GM23248 (cell line): ENCODE results near the gene COX6B2. TPM values are rescaled to one million over a fixed set of nuclear protein-coding genes. Genes with fewer than 3 reads are reported as not detected.

ENCODE experiments used
- DNase-seq: peaks from one replicate; pipeline ENCODE4 v3.0.0-alpha.2; 2015
- H2AFZ ChIP-seq: fragments of 200-600 bp; sonication (generic); 2 replicates; pipeline ENCODE4 v1.6.1; 2016; ENCODE audit warnings: antibody characterized with exemption
- H3F3A ChIP-seq: fragments of 200-600 bp; sonication (generic); 2 replicates; pipeline ENCODE4 v1.6.1; 2016; ENCODE audit warnings: mild to moderate bottlenecking, antibody characterized with exemption, mixed run types; ENCODE audit not compliant: insufficient read depth
- H3K27ac ChIP-seq: fragments of 200-600 bp; sonication (generic); 2 replicates; pipeline ENCODE4 v1.5.1; 2016; ENCODE audit warnings: mild to moderate bottlenecking
- H3K27me3 ChIP-seq: fragments of 200-600 bp; sonication (generic); replicated peaks from 2 replicates; pipeline ENCODE4 v1.6.1; 2016; ENCODE audit warnings: mild to moderate bottlenecking; ENCODE audit not compliant: insufficient read depth
- H3K36me3 ChIP-seq: fragments of 200-600 bp; sonication (generic); 2 replicates; pipeline ENCODE4 v1.6.1; 2016; ENCODE audit warnings: low read depth, mild to moderate bottlenecking
- H3K4me1 ChIP-seq: fragments of 200-600 bp; sonication (generic); 2 replicates; pipeline ENCODE4 v1.6.1; 2016; ENCODE audit warnings: mild to moderate bottlenecking; ENCODE audit not compliant: insufficient read depth
- H3K4me2 ChIP-seq: fragments of 200-600 bp; sonication (generic); one replicate; pipeline ENCODE4 v1.6.1; 2016; ENCODE audit warnings: mild to moderate bottlenecking; ENCODE audit not compliant: unreplicated experiment
- H3K4me3 ChIP-seq: fragments of 200-600 bp; sonication (generic); 2 replicates; pipeline ENCODE4 v1.5.1; 2016; ENCODE audit warnings: mild to moderate bottlenecking
- H3K79me2 ChIP-seq: fragments of 200-600 bp; sonication (generic); 2 replicates; pipeline ENCODE4 v1.6.1; 2016; ENCODE audit warnings: mild to moderate bottlenecking; ENCODE audit not compliant: insufficient read depth
- H3K9ac ChIP-seq: fragments of 200-600 bp; sonication (generic); 2 replicates; pipeline ENCODE4 v1.6.1; 2016; ENCODE audit warnings: mild to moderate bottlenecking
- H3K9me2 ChIP-seq: fragments of 200-600 bp; sonication (generic); 2 replicates; pipeline ENCODE4 v1.6.1; 2016; ENCODE audit warnings: mixed run types, mild to moderate bottlenecking, moderate library complexity; ENCODE audit not compliant: insufficient read depth
- H3K9me3 ChIP-seq: fragments of 200-600 bp; sonication (generic); one replicate; pipeline ENCODE4 v1.6.1; 2017; ENCODE audit warnings: low read depth
- H4K20me1 ChIP-seq: fragments of 200-600 bp; sonication (generic); 2 replicates; pipeline ENCODE4 v1.6.0; 2016; ENCODE audit not compliant: insufficient read depth
- EZH2 ChIP-seq: fragments of 200-600 bp; sonication (generic); IDR thresholded peaks from 2 replicates; pipeline ENCODE4 v1.6.1; 2018; ENCODE audit warnings: antibody characterized with exemption, mild to moderate bottlenecking; ENCODE audit not compliant: insufficient read depth, poor library complexity, severe bottlenecking
- EZH2phosphoT487 ChIP-seq: fragments of 200-600 bp; sonication (generic); IDR thresholded peaks from 2 replicates; pipeline ENCODE4 v1.6.1; 2018; ENCODE audit warnings: antibody characterized with exemption, moderate library complexity, mild to moderate bottlenecking, low read depth; ENCODE audit not compliant: insufficient read depth
- WGBS, 2 experiments: methylation state at CpG; one replicate each; pipeline ENCODE4 v1.1.6; 2015 to 2017; ENCODE audit warnings: low lambda C conversion rate in 2 of 2, low coverage in 1 of 2; ENCODE audit errors: missing lambda C conversion rate in 2 of 2; 5-methylcytosine and 5-hydroxymethylcytosine counted together
- in situ Hi-C: fragments of 300-500 bp; cut with MboI; formaldehyde crosslinking; loops from 2 replicates; pipeline ENCODE4 v1.15.0; 2020
- polyA plus RNA-seq: library from polyadenylated mRNA; unstranded; fragments of >200 nt; fragmentation: Nextera tagmentation; extraction: Ambion mirVana; gene quantifications from 2 replicates; pipeline ENCODE4 v1.2.1, GENCODE V29; 2016
- total RNA-seq: library from RNA; depleted of rRNA; stranded (reverse); fragments of >200 nt; shearing (Covaris generic); gene quantifications from 2 replicates; pipeline ENCODE4 v1.2.3, GENCODE V29; 2014

COX6B2 gene
- total and polyA plus RNA-seq, 2 experiments from 2014 or later, result not detected

DNA sequence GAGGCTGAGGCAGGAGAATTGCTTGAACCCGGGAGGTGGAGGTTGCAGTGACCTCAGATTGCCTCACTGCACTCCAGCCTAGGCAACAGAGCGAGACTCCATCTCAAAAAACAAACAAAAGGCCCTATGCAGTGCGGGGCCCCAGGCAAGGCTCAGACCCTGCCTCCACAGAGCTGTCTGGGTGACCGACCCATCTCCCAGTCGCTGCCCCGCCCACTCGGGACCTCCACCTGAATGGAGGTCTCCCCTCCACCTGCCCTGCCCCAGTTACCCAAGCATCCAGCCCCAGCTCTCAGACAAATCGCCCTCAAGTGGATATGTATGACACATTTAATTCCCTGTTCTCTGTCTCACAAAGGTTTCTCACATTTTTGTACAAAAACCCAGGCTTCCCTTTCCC is 10.7 kb upstream of the COX6B2 start:
- WGBS, 2 experiments, result 92% methylated on average over 8 of the region's 8 CpGs
- in situ Hi-C loops, result no loop called here

DNA sequence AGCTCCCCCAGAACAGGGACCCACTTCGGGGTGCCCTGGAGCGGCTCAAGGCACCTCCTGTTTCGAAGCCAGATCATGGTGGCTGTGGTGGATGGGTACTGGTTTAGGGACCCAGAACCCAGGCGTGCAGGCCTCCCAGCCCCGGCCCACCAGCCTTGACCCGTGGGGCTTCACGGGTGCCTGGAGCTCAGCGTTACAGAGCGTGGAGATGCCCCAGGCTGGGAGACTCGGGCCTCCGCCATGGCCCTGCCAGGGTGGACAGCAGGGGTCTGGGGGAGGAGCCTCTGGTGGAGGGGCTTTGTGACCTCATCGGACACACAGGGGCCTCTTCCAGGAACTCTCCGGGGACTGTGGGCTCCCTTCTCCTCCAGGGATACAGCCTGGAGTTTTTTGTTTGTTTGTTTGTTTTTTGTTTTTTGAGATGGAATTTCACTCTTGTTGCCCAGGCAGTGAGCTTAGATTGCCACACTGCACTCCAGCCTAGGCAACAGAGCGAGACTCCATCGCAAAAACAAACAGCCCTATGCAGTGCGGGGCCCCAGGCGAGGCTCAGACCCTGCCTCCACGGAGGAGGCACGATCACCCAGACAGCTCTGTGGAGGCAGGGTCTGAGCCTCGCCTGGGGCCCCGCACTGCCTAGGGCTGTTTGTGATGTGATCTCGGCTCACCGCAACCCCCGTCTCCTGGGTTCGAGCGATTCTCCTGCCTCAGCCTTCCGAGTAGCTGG is 8.6 kb upstream of the COX6B2 start, which contains the start of gene GARIN5B:
Gene GARIN5B (minus strand): TSS at position 271 of the 727 bp plus-strand sequence. CDS start 194 bp downstream, at position 77.
- no peaks in the 10 kb centered on the region for H3K27me3 ChIP-seq
- H3K27ac ChIP-seq, result no peak within 1 kb of the TSS
- peaks cover 23% of the 10 kb centered on the region for H3F3A ChIP-seq
- no peaks in the 10 kb centered on the region for H4K20me1 ChIP-seq
- H3K79me2 ChIP-seq, result no peaks in the 10 kb centered on the region; the same call in 1 of the 2 replicates
- H3K9ac ChIP-seq, result no peak within 1 kb of the TSS
- no peak within 1 kb of the TSS for H2AFZ ChIP-seq
- no peak within 1 kb of the TSS for H3K4me2 ChIP-seq
- H3K4me3 ChIP-seq, result no peak within 1 kb of the TSS
- in situ Hi-C loops, result no loop called here
- no peaks in the 10 kb centered on the region; the same call in 1 of the 2 replicates for H3K36me3 ChIP-seq
- 73 to 74% methylated on average over 26 to 27 of the region's 27 CpGs for WGBS, 2 experiments
- no peak for TF ChIP-seq EZH2phosphoT487
- TF ChIP-seq EZH2, result no peak
- H3K4me1 ChIP-seq, result no peaks in the 10 kb centered on the region
- no peak for DNase-seq
- H3K9me3 ChIP-seq, result no peaks in the 10 kb centered on the region
- no peaks in the 10 kb centered on the region for H3K9me2 ChIP-seq

More for the DNA sequence above, 10.7 kb upstream of the COX6B2 start:
- H3K4me1 ChIP-seq, result no peaks in the 10 kb centered on the region
- no peaks in the 10 kb centered on the region for H3K27me3 ChIP-seq
- H3K9me2 ChIP-seq, result no peaks in the 10 kb centered on the region
- no peak overlapping the region for H3K4me3 ChIP-seq
- H3K9me3 ChIP-seq, result no peaks in the 10 kb centered on the region
- no peaks in the 10 kb centered on the region for H4K20me1 ChIP-seq
- H2AFZ ChIP-seq, result no peak overlapping the region
- DNase-seq, result no peak
- no peak overlapping the region for H3K4me2 ChIP-seq
- no peak overlapping the region for H3K9ac ChIP-seq
- TF ChIP-seq EZH2 (no peak), EZH2phosphoT487 (no peak)
- no peak overlapping the region for H3K27ac ChIP-seq
- peaks cover 23% of the 10 kb centered on the region for H3F3A ChIP-seq
- no peaks in the 10 kb centered on the region; the same call in 1 of the 2 replicates for H3K36me3 ChIP-seq
- H3K79me2 ChIP-seq, result peaks cover 8% of the 10 kb centered on the region

DNA sequence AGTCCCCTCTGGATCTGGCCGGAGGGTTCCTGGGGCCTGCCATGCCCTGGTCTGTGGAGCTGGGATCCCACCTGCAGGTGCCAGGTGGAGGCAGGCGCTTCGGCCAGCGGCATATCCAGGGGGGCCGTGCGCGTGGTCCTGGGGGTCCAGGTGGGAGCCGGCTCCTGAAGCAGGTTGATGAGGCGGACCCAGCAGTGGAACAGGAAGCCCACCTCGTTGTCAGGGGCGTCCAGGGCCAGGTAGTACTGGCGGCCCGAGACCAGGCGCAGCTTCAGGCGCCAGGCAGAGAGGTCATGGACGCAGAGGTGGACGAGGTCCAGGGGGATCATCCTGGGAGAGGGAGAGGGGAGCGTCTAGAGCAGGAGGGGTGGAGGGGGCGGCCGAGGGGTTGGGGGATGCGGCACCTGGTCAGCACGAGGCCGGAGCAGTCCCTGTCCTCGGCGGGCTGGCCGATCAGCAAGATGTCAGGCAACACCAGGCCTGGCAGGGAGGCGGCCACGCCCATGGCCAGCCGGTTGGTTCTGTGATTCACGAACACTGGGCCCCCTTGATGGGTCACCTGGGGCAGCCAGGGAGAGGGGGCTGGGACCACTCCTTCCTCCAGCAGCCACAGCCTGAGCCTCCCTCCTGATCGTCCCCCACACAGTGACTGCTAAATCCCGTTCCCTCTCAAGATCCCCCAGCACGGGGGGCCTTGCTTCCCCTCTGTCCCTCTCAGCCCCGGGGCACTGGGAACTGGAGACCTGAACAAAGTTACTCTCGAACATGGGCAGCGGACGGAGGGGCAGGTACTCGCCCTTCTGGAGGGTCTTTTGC is 7.9 kb upstream of the COX6B2 start:
- Histone ChIP-seq H3K27ac (no peak overlapping the region), H3K4me3 (no peak overlapping the region), H3K9me2 (no peaks in the 10 kb centered on the region), H3K4me1 (no peaks in the 10 kb centered on the region), H4K20me1 (no peaks in the 10 kb centered on the region), H2AFZ (no peak overlapping the region), H3K79me2 (no peaks in the 10 kb centered on the region), H3K27me3 (no peaks in the 10 kb centered on the region), H3K36me3 (no peaks in the 10 kb centered on the region; the same call in 1 of the 2 replicates), H3K9me3 (no peaks in the 10 kb centered on the region), H3F3A (peaks cover 23% of the 10 kb centered on the region), H3K4me2 (no peak overlapping the region), H3K9ac (no peak overlapping the region)
- TF ChIP-seq EZH2 (no peak), EZH2phosphoT487 (no peak)
- in situ Hi-C loops, result no loop called here
- DNase-seq, result no peak
- 57 to 72% methylated on average over 26 to 34 of the region's 38 CpGs for WGBS, 2 experiments

DNA sequence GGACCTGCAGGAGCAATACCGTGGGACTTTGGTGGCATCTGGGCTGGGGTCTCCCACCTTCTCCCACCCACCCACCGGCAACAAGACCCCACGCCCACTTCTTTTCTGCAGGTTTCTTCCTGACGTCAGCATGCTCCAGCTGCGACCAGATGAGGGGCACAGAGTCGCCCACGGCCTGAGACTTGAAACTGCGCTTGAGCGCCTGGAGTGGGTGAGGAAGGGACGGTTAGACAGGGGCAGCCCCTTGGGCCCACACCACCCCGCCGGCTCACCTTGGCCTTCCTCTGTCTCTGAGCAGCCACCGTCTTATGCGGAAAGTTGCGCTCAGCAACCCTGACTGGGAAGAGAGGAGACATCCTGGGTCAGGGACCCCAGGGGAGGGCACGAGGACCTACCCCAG is 6.4 kb upstream of the COX6B2 start:
- no peaks in the 10 kb centered on the region for H3K9me2 ChIP-seq
- in situ Hi-C loops, result no loop called here

More for the DNA sequence above, 6.4 kb upstream of the COX6B2 start:
- 84 to 87% methylated on average over 12 to 16 of the region's 16 CpGs for WGBS, 2 experiments
- no peaks in the 10 kb centered on the region for H3K4me1 ChIP-seq
- peaks cover 19% of the 10 kb centered on the region for H3F3A ChIP-seq
- TF ChIP-seq EZH2phosphoT487 (no peak), EZH2 (no peak)
- H4K20me1 ChIP-seq, result no peaks in the 10 kb centered on the region
- H3K27ac ChIP-seq, result no peak overlapping the region
- no peak overlapping the region for H3K9ac ChIP-seq
- H3K79me2 ChIP-seq, result no peaks in the 10 kb centered on the region
- no peak overlapping the region for H2AFZ ChIP-seq
- H3K9me3 ChIP-seq, result no peaks in the 10 kb centered on the region
- H3K4me3 ChIP-seq, result no peak overlapping the region
- H3K27me3 ChIP-seq, result peaks cover 7% of the 10 kb centered on the region
- H3K36me3 ChIP-seq, result no peaks in the 10 kb centered on the region; the same call in 1 of the 2 replicates
- DNase-seq, result no peak
- H3K4me2 ChIP-seq, result no peak overlapping the region
